Neural progenitor cell (in vitro differentiated cells): ENCODE data around the gene HEYL.

ENCODE experiments used
- EZH2phosphoT487 ChIP-seq: fragments of 200-600 bp; sonication (generic); IDR thresholded peaks from 2 replicates; pipeline ENCODE4 v1.6.1; 2017; ENCODE audit warnings: antibody characterized with exemption
- TF ChIP-seq, protein P1 (sequence below): fragments of 200-600 bp; sonication (generic); IDR thresholded peaks from 2 replicates; pipeline ENCODE4 v1.5.1; 2017; ENCODE audit warnings: antibody characterized with exemption, mild to moderate bottlenecking

DNA sequence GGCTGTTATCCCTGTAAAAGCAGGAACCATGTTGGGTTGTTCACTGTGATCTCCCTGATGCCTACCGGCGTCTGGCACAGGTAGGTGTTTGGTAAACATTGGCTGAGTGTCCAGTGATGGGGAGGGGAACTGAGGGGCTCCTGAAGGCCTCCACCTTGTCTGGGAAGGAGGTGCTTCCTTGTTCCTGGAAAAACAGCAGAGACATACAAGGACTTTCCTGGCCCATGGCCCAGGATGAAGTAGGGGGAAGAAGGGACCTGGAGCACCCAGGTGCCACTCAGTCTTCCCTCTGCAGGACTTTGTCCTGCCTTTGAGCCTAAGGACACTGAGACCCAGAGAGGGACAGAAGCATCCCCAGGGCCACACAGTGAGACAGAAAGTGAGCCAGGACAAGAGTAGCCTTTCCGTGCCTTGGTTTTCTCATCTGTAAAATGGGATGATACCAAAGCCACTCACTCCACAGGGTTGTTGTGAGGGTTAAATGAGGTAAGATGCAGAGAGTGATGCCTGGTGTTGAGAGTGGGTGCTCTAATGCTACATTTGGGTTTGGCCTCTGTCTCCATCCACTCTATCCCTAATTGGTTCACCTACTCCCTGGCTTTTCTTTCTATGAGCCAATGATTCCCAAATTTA is 6.1 kb upstream of the HEYL start:
- TF ChIP-seq, protein P1, sequence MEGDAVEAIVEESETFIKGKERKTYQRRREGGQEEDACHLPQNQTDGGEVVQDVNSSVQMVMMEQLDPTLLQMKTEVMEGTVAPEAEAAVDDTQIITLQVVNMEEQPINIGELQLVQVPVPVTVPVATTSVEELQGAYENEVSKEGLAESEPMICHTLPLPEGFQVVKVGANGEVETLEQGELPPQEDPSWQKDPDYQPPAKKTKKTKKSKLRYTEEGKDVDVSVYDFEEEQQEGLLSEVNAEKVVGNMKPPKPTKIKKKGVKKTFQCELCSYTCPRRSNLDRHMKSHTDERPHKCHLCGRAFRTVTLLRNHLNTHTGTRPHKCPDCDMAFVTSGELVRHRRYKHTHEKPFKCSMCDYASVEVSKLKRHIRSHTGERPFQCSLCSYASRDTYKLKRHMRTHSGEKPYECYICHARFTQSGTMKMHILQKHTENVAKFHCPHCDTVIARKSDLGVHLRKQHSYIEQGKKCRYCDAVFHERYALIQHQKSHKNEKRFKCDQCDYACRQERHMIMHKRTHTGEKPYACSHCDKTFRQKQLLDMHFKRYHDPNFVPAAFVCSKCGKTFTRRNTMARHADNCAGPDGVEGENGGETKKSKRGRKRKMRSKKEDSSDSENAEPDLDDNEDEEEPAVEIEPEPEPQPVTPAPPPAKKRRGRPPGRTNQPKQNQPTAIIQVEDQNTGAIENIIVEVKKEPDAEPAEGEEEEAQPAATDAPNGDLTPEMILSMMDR = no peak
- no peak for TF ChIP-seq EZH2phosphoT487
